ENCODE measurements around the gene TNFRSF14. TPM values are rescaled to one million over a fixed set of nuclear protein-coding genes. Genes with fewer than 3 reads are reported as not detected.
"Not testable (repeated sequence)": the region's sequence is repeated elsewhere in the genome, so short reads cannot be mapped to it uniquely, and the experiment has no call there.

The TNFRSF14 gene
- total RNA-seq, 1 donor: 17.7 TPM

DNA sequence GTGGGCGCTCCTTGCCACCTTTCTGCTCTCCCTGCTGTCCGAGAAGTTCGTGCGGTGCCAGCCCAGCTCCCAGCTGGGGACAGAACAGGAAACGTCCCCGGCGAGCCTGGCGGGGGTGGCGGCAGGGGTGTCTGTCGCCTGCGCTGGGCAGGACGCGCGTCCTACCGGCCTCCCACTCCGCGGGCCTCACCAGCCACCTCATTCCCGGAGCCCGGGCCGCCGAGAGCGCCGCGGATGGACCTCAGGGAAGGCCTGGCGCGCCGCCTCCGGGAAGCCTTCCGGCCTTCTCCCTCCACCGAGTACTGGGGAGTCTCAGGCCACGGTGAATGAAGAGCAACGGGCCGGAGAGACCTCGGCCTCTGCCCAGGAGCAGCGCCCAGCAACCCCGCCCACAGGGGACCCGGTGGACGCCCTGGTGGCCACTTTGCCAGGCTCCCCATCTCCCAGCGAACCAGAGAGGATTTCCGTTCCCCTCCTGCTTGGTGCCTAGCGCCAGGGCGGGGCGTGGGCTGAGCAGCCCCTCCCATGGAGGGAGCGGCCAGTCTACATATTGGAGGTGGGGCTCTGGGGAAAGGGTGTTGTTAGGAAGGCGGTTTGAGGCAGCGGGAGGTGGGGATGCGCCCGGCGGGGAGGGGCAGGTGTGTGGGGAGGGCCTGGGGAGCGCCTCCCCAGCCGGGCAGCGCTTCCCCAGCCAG, 9.5 kb upstream of the TNFRSF14 start:
- peak overlapping the region; percentile 64 for H3K4me3 ChIP-seq (ENCODE audit: low read depth, low read length)
- TF ChIP-seq CTCF (IDR thresholded peaks at IDR 0.05; ENCODE audit: insufficient read depth, low read depth, low read length): peak; percentile 2
- peak; percentile 81 for DNase-seq (ENCODE audit: low read depth)

- no peak for DNase-seq (ENCODE audit: low read depth)
- peak overlapping the region; percentile 64 for H3K4me3 ChIP-seq (ENCODE audit: low read depth, low read length)
- TF ChIP-seq CTCF (IDR thresholded peaks at IDR 0.05; ENCODE audit: insufficient read depth, low read depth, low read length): no peak
These were observed 8.7 kb upstream of the TNFRSF14 start for GRCh38 chr1:2547210-2548067.

- peak; percentile 89 for TF ChIP-seq CTCF (IDR thresholded peaks at IDR 0.05; ENCODE audit: insufficient read depth, low read depth, low read length)
- H3K4me3 ChIP-seq (ENCODE audit: low read depth, low read length): no peak overlapping the region
- peak; percentile 68 for DNase-seq (ENCODE audit: low read depth)
These were observed 8.0 kb upstream of the TNFRSF14 start for GRCh38 chr1:2548068-2548589.

DNA sequence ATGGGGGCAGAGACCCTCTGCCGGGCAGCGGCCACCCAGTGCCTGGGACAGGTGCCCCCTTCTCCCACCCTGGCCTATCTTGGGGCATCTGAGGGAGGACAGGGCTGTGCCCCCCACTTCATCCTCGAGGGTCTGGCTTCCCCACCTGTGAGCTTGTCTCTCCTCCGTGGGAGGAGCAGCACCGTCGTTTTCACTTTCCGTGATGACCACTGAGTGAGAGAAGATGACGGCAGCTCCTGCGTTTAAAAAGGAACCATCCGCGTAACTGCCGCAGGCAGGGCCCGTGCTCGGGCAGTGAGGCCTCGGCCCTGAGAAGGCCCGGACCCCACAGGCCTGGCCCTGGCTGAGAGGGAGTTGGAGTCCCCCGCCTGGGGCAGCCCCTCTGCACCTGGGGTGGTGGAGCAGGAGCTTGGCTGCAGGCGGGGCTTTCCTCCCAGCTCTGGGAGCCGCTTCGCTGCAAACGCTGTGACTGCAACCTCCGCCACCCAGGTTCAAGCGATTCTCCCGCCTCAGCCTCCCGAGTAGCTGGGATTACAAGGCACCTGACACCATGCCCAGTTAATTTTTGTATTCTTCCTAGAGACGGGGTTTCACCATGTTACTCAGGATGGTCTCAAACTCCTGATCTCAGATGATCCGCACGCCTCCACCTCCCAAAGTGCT, 6.7 kb upstream of the TNFRSF14 start:
- DNase-seq (ENCODE audit: low read depth); H3K4me3 ChIP-seq (ENCODE audit: low read depth, low read length): not testable (repeated sequence)

DNA sequence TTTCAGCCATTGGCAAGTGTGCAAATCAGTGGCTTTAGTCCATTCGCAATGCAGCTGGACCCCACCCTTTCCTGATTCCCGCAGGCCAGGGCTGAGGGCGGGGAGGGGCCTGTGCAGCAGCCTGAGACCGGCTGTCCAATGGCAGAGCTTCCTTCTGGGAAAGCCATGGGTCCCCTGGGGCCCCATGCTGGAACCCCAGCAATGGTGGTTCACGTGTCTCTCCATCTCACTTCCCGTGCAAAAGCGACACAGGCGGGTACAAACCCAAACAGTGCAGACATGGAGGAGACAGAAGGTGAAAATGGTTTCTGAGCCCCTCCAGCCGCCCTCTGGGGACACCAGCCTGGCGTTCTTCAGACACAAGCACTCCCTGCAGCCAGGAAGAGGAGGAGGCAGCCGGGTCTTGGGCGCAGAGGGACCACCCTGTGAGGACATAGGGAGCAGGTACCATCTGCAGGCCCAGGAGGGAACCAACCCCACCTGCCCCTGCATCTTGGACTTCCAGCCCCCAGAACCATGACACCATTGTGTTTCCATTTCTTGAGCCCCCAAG, 5.8 kb upstream of the TNFRSF14 start:
- not testable (repeated sequence) for H3K4me3 ChIP-seq (ENCODE audit: low read depth, low read length); DNase-seq (ENCODE audit: low read depth)

DNA sequence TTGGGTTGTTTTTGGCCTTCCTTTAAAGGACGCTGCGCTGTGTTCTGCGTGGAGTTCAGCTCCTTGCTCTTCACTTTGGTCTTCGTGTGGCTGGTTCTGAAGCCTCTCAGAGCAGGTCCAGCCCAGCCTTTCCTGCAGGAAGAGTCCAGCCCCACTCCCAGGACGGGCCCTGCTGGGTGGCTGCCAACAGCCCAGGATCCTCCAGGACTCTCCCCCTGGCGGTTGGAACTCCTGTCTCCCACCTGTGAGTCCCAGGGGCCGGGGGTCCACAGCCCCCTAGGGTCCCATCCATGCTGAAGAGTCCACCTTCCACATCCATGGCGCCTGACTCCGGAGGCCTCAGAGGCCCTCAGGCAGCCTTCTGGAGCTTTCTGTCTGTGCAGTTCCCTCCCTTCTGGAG, 4.6 kb upstream of the TNFRSF14 start:
- not testable (repeated sequence) for H3K4me3 ChIP-seq (ENCODE audit: low read depth, low read length); DNase-seq (ENCODE audit: low read depth)

DNA sequence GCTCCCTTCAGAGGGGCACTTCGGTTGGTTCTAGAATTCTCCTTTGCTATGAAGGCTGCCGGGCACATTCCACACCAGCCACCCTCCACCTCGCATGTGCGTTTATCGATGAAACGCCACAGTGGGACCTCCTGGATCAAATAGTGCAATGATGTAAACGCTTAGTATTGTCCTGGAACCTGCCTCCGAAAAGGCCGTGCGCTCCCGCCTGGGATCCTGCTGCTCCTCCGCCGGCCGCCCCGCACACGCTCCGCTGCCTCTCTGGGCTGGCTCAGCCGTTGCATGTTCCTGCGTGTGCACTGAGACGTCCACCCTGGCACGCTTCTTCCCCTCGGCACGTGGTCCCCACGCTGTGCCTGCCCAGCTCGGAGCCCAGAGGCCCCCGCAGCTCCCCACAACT, 4.0 kb upstream of the TNFRSF14 start:
- DNase-seq (ENCODE audit: low read depth): no peak
- no peak overlapping the region for H3K4me3 ChIP-seq (ENCODE audit: low read depth, low read length)
- no peak for TF ChIP-seq CTCF (IDR thresholded peaks at IDR 0.05; ENCODE audit: insufficient read depth, low read depth, low read length)

GRCh38 chr1:2553076-2553475, 3.1 kb upstream of the TNFRSF14 start:
- DNase-seq (ENCODE audit: low read depth); H3K4me3 ChIP-seq (ENCODE audit: low read depth, low read length): not testable (repeated sequence)

Data from fibroblast of villous mesenchyme (primary cell).